Activated naive CD4-positive, alpha-beta T cell treated with anti-CD3 and anti-CD28 coated beads, Interleukin-2, amount 50 U/mL, for 72 hours (primary cell): Measurements from ENCODE around the gene SRCAP. TPM values are rescaled to one million over a fixed set of nuclear protein-coding genes. Genes with fewer than 3 reads are reported as not detected.

Experiments
- ATAC-seq, 2 donors: fragments of 150-1000 bp; cut with Tn5 transposase; 2 replicates each; pipeline ENCODE4 v1.10.0; 2021; ENCODE audit warnings: mild to moderate bottlenecking in 2 of 2, moderate library complexity in 2 of 2
- DNase-seq, 2 donors: peaks; one replicate each; pipeline ENCODE4 v3.0.0; 2021 to 2022; ENCODE audit warnings: low spot score in 2 of 2
- H3K27ac Mint-ChIP-seq, 2 donors: one replicate each; pipeline ENCODE4 v1.8.0; 2022; ENCODE audit warnings: mild to moderate bottlenecking in 2 of 2, mixed read lengths in 2 of 2
- H3K36me3 Mint-ChIP-seq, 2 donors: one replicate each; pipeline ENCODE4 v1.8.0; 2022; ENCODE audit warnings: mixed read lengths in 2 of 2
- H3K9me3 Mint-ChIP-seq, 2 donors: one replicate each; pipeline ENCODE4 v1.8.0; 2022; ENCODE audit warnings: mixed read lengths in 2 of 2
- total RNA-seq, 2 donors: library from RNA; stranded (reverse); gene quantifications; one replicate each; pipeline ENCODE4 v1.2.3, GENCODE V29; 2022

Gene SRCAP
- total RNA-seq, 2 donors from 2014 or later = 61.6 to 76.8 TPM

GRCh38 chr16:30767767-30768465 lies 68.9 kb downstream of the SRCAP start:
- ATAC-seq (no peak), DNase-seq (no peak)
- peaks cover 3 to 19% of the 10 kb centered on the region in 2 donors for H3K36me3 Mint-ChIP-seq
- no peak overlapping the region for H3K27ac Mint-ChIP-seq
- no peaks in the 10 kb centered on the region for H3K9me3 Mint-ChIP-seq

GRCh38 chr16:30768583-30769181 lies 69.7 kb downstream of the SRCAP start:
- Mint-ChIP-seq H3K36me3 (peaks cover 0 to 14% of the 10 kb centered on the region in 2 donors), H3K9me3 (no peaks in the 10 kb centered on the region), H3K27ac (peak overlapping the region in 1 of 2 donors; percentile 46)
- DNase-seq (no peak), ATAC-seq (no peak)

- no peak for DNase-seq
- Mint-ChIP-seq H3K9me3 (no peaks in the 10 kb centered on the region), H3K36me3 (peaks cover 0 to 9% of the 10 kb centered on the region in 2 donors), H3K27ac (no peak overlapping the region)
- no peak for ATAC-seq
These were observed 70.6 kb downstream of the SRCAP start for GRCh38 chr16:30769379-30770089.

- peak overlapping the region in 1 of 2 donors; percentile 13 for H3K27ac Mint-ChIP-seq
- peaks cover 0 to 5% of the 10 kb centered on the region in 2 donors for H3K36me3 Mint-ChIP-seq
- ATAC-seq (no peak), DNase-seq (no peak)
- H3K9me3 Mint-ChIP-seq = no peaks in the 10 kb centered on the region
These were observed 72.8 kb downstream of the SRCAP start for GRCh38 chr16:30771726-30772125.

- no peak for ATAC-seq
- Mint-ChIP-seq H3K9me3 (no peaks in the 10 kb centered on the region), H3K36me3 (no peaks in the 10 kb centered on the region), H3K27ac (no peak overlapping the region)
- no peak for DNase-seq
These were observed 74.9 kb downstream of the SRCAP start for GRCh38 chr16:30773826-30774225.

- Mint-ChIP-seq H3K27ac (peak overlapping the region in 1 of 2 donors; percentile 69), H3K36me3 (no peaks in the 10 kb centered on the region)
These were observed 75.6 kb downstream of the SRCAP start for GRCh38 chr16:30774367-30775130.

GRCh38 chr16:30775131-30775391 lies 76.1 kb downstream of the SRCAP start:
- ATAC-seq = no peak
- no peaks in the 10 kb centered on the region for H3K9me3 Mint-ChIP-seq
- no peak for DNase-seq
- H3K36me3 Mint-ChIP-seq = no peaks in the 10 kb centered on the region
- peak overlapping the region; percentile 69 to 77 for H3K27ac Mint-ChIP-seq

More at GRCh38 chr16:30774367-30775130, 75.6 kb downstream of the SRCAP start:
- peak in 1 of 2 donors; percentile 4 for ATAC-seq
- no peaks in the 10 kb centered on the region for H3K9me3 Mint-ChIP-seq
- no peak for DNase-seq

GRCh38 chr16:30775392-30776188 lies 76.6 kb downstream of the SRCAP start:
- DNase-seq (peak in 1 of 2 donors; percentile 67), ATAC-seq (peak; percentile 76 to 84)
- Mint-ChIP-seq H3K9me3 (no peaks in the 10 kb centered on the region), H3K27ac (peak overlapping the region; percentile 69 to 88), H3K36me3 (no peaks in the 10 kb centered on the region)

- ATAC-seq = no peak
- H3K36me3 Mint-ChIP-seq = no peaks in the 10 kb centered on the region
- no peak for DNase-seq
- no peaks in the 10 kb centered on the region for H3K9me3 Mint-ChIP-seq
- H3K27ac Mint-ChIP-seq = no peak overlapping the region
These were observed 78.8 kb downstream of the SRCAP start for GRCh38 chr16:30777591-30778297.

GRCh38 chr16:30778549-30779244 lies 79.7 kb downstream of the SRCAP start:
- no peak overlapping the region for H3K27ac Mint-ChIP-seq

GRCh38 chr16:30779596-30779995 lies 80.6 kb downstream of the SRCAP start:
- Mint-ChIP-seq H3K36me3 (no peaks in the 10 kb centered on the region), H3K27ac (no peak overlapping the region), H3K9me3 (no peaks in the 10 kb centered on the region)
- DNase-seq = no peak
- ATAC-seq = no peak

More at GRCh38 chr16:30778549-30779244, 79.7 kb downstream of the SRCAP start:
- no peaks in the 10 kb centered on the region for H3K9me3 Mint-ChIP-seq
- DNase-seq (no peak), ATAC-seq (no peak)
- no peaks in the 10 kb centered on the region for H3K36me3 Mint-ChIP-seq

- ATAC-seq = no peak
- no peaks in the 10 kb centered on the region for H3K9me3 Mint-ChIP-seq
- no peaks in the 10 kb centered on the region for H3K36me3 Mint-ChIP-seq
- H3K27ac Mint-ChIP-seq = peak overlapping the region in 1 of 2 donors; percentile 36
- no peak for DNase-seq
These were observed 81.0 kb downstream of the SRCAP start for GRCh38 chr16:30780021-30780420.

GRCh38 chr16:30780549-30780948 lies 81.6 kb downstream of the SRCAP start:
- ATAC-seq (no peak), DNase-seq (no peak)
- Mint-ChIP-seq H3K9me3 (no peaks in the 10 kb centered on the region), H3K36me3 (no peaks in the 10 kb centered on the region), H3K27ac (no peak overlapping the region)

- Mint-ChIP-seq H3K36me3 (no peaks in the 10 kb centered on the region), H3K27ac (no peak overlapping the region)
- no peak for ATAC-seq
These were observed 83.7 kb downstream of the SRCAP start for GRCh38 chr16:30782486-30783279.

More at GRCh38 chr16:30782486-30783279, 83.7 kb downstream of the SRCAP start:
- peak in 1 of 2 donors; percentile 48 for DNase-seq
- H3K9me3 Mint-ChIP-seq = no peaks in the 10 kb centered on the region
